HepG2 (cell line): ENCODE data around the gene FAM24B. TPM values are rescaled to one million over a fixed set of nuclear protein-coding genes. Genes with fewer than 3 reads are reported as not detected.
A peak's percentile ranks its signal among the peaks of the same experiment; 100 is the strongest.

Source experiments
- FOXO1 ChIP-seq: sonication (generic); formaldehyde crosslinking; IDR thresholded peaks from 2 replicates; pipeline ENCODE4 v1.4.0; 2020; ENCODE audit warnings: missing genetic modification reagents
- FUBP1 ChIP-seq: sonication (generic); formaldehyde crosslinking; IDR thresholded peaks from 2 replicates; pipeline ENCODE4 v1.5.1; 2020; ENCODE audit warnings: missing genetic modification reagents, mild to moderate bottlenecking, borderline replicate concordance
- HDAC2 ChIP-seq: sonication (generic); formaldehyde crosslinking; IDR thresholded peaks from 2 replicates; pipeline ENCODE4 v1.4.0; 2020; ENCODE audit warnings: missing genetic modification reagents
- HNF1A ChIP-seq, 2 experiments: sonication (generic) in 1 of 2; formaldehyde crosslinking in 1 of 2; IDR thresholded peaks; 2 replicates each; pipeline versions ENCODE4 v1.4.0 to v1.6.1; 2016 to 2020; ENCODE audit warnings: borderline replicate concordance in 1 of 2, low read depth in 1 of 2, mild to moderate bottlenecking in 1 of 2, missing genetic modification reagents in 1 of 2
- KLF11 ChIP-seq: IDR thresholded peaks from 2 replicates; pipeline ENCODE4 v1.6.1; 2016; ENCODE audit warnings: missing compliant biosample characterization
- ZFP1 ChIP-seq: IDR thresholded peaks from 2 replicates; pipeline ENCODE4 v1.6.1; 2016
- ZNF317 ChIP-seq: sonication (generic); formaldehyde crosslinking; IDR thresholded peaks from 2 replicates; pipeline ENCODE4 v1.5.0; 2020; ENCODE audit warnings: mild to moderate bottlenecking, missing genetic modification reagents
- ZNF543 ChIP-seq: sonication (generic); formaldehyde crosslinking; IDR thresholded peaks from 2 replicates; pipeline ENCODE4 v1.4.0; 2020; ENCODE audit warnings: mild to moderate bottlenecking, missing genetic modification reagents
- ZNF598 ChIP-seq: sonication (generic); formaldehyde crosslinking; IDR thresholded peaks from 2 replicates; pipeline ENCODE4 v1.5.1; 2020; ENCODE audit warnings: mild to moderate bottlenecking, missing genetic modification reagents, borderline replicate concordance
- polyA plus RNA-seq, 8 experiments: library from polyadenylated mRNA; depleted of rRNA in 3 of 8; stranded (reverse) in 7 of 8; unstranded in 1 of 8; fragments of >200 nt; fragmentation: Illumina TruSeq in 4 of 8; extraction: Trizol in 4 of 8; gene quantifications; 2 replicates each; pipeline versions ENCODE4 v1.2.1 to v1.2.3, GENCODE V29; 2011 to 2016; ENCODE audit warnings: low read depth in 4 of 8, missing spikeins in 1 of 8, mixed read lengths in 1 of 8; ENCODE audit not compliant: insufficient read depth in 1 of 8
- total RNA-seq, 5 experiments: library from RNA; depleted of rRNA; stranded (reverse); fragments of >200 nt; fragmentation: Illumina TruSeq; extraction: Trizol; gene quantifications; 2 replicates each; pipeline ENCODE4 v1.2.3, GENCODE V29; 2016; ENCODE audit warnings: low read depth in 1 of 5
- TF ChIP-seq, protein P1 (sequence below): sonication (generic); formaldehyde crosslinking; IDR thresholded peaks from 2 replicates; pipeline ENCODE4 v1.4.0; 2020; ENCODE audit warnings: missing genetic modification reagents, borderline replicate concordance
- TF ChIP-seq, protein P2 (sequence below): sonication (generic); formaldehyde crosslinking; IDR thresholded peaks from 2 replicates; pipeline ENCODE4 v1.8.1; 2023; ENCODE audit warnings: mild to moderate bottlenecking, inconsistent platforms, moderate library complexity, missing genetic modification reagents, borderline replicate concordance
- TF ChIP-seq, protein P3 (sequence below): sonication (generic); formaldehyde crosslinking; IDR thresholded peaks from 2 replicates; pipeline ENCODE4 v1.4.0; 2020; ENCODE audit warnings: missing genetic modification reagents, borderline replicate concordance

FAM24B gene
- total and polyA plus RNA-seq, 2 of the 13 experiments (the other 11 are each of a cell fraction or from before 2014, with no cell fraction given), result 1.9 to 3.0 TPM

DNA sequence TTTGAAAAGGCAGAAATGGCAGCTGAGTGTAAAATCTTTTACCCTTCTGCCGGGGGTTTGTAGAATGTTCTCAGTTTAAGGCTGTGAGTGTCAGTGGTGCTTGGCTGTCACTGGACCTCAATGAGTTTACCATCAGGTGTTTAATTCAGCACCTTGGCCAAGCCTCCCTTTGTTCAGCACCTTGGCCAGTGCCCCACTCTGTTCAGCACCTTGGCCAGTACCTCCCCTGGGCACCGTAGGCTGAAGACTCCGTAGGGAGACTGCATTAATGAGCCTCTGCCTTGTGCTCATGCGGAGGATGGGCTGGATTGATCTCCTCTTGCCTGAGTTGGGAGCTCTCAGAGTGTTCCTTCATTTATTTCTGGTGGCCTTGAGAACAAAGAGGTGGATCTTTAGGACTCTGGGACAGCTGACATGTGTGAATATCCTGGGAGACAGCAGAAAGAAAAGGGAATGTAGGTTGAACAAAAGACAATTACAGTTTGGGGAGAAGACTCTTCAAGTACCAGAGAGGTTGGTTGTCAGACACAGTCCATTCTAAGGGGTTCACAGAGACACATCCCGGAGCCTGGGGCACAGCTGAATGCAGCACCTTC is 32.6 kb upstream of the FAM24B start (continued):
- TF ChIP-seq, protein P1, sequence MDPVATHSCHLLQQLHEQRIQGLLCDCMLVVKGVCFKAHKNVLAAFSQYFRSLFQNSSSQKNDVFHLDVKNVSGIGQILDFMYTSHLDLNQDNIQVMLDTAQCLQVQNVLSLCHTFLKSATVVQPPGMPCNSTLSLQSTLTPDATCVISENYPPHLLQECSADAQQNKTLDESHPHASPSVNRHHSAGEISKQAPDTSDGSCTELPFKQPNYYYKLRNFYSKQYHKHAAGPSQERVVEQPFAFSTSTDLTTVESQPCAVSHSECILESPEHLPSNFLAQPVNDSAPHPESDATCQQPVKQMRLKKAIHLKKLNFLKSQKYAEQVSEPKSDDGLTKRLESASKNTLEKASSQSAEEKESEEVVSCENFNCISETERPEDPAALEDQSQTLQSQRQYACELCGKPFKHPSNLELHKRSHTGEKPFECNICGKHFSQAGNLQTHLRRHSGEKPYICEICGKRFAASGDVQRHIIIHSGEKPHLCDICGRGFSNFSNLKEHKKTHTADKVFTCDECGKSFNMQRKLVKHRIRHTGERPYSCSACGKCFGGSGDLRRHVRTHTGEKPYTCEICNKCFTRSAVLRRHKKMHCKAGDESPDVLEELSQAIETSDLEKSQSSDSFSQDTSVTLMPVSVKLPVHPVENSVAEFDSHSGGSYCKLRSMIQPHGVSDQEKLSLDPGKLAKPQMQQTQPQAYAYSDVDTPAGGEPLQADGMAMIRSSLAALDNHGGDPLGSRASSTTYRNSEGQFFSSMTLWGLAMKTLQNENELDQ, result peak; percentile 100
- TF ChIP-seq FUBP1 (CRISPR knock-in tag), result no peak
- TF ChIP-seq ZNF598 (CRISPR knock-in tag), result peak; percentile 99; the same call in 1 of the 2 replicates
- no peak for TF ChIP-seq HNF1A (IDR thresholded peaks at IDR 0.05; ENCODE audit: low read depth)
- TF ChIP-seq HNF1A (CRISPR knock-in tag; IDR thresholded peaks at IDR 0.05; ENCODE audit: borderline replicate concordance), result peak; percentile 87
- peak; percentile 99 for TF ChIP-seq FOXO1
- TF ChIP-seq, protein P2, sequence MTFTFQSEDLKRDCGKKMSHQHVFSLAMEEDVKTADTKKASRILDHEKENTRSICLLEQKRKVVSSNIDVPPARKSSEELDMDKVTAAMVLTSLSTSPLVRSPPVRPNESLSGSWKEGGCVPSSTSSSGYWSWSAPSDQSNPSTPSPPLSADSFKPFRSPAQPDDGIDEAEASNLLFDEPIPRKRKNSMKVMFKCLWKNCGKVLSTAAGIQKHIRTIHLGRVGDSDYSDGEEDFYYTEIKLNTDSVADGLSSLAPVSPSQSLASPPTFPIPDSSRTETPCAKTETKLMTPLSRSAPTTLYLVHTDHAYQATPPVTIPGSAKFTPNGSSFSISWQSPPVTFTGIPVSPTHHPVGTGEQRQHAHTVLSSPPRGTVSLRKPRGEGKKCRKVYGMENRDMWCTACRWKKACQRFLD (CRISPR knock-in tag), result peak; percentile 100
- peak; percentile 99 for TF ChIP-seq ZNF543
- peak; percentile 100 for TF ChIP-seq HDAC2 (CRISPR knock-in tag)
- peak; percentile 97 for TF ChIP-seq ZNF317 (CRISPR knock-in tag)
- peak; percentile 99 for TF ChIP-seq ZFP1 (CRISPR knock-in tag)
- peak; percentile 100 for TF ChIP-seq KLF11
- TF ChIP-seq, protein P3, sequence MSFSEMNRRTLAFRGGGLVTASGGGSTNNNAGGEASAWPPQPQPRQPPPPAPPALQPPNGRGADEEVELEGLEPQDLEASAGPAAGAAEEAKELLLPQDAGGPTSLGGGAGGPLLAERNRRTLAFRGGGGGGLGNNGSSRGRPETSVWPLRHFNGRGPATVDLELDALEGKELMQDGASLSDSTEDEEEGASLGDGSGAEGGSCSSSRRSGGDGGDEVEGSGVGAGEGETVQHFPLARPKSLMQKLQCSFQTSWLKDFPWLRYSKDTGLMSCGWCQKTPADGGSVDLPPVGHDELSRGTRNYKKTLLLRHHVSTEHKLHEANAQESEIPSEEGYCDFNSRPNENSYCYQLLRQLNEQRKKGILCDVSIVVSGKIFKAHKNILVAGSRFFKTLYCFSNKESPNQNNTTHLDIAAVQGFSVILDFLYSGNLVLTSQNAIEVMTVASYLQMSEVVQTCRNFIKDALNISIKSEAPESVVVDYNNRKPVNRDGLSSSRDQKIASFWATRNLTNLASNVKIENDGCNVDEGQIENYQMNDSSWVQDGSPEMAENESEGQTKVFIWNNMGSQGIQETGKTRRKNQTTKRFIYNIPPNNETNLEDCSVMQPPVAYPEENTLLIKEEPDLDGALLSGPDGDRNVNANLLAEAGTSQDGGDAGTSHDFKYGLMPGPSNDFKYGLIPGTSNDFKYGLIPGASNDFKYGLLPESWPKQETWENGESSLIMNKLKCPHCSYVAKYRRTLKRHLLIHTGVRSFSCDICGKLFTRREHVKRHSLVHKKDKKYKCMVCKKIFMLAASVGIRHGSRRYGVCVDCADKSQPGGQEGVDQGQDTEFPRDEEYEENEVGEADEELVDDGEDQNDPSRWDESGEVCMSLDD (CRISPR knock-in tag), result peak; percentile 99
